ENCODE measurements around the gene MPP1.

Gene MPP1

DNA sequence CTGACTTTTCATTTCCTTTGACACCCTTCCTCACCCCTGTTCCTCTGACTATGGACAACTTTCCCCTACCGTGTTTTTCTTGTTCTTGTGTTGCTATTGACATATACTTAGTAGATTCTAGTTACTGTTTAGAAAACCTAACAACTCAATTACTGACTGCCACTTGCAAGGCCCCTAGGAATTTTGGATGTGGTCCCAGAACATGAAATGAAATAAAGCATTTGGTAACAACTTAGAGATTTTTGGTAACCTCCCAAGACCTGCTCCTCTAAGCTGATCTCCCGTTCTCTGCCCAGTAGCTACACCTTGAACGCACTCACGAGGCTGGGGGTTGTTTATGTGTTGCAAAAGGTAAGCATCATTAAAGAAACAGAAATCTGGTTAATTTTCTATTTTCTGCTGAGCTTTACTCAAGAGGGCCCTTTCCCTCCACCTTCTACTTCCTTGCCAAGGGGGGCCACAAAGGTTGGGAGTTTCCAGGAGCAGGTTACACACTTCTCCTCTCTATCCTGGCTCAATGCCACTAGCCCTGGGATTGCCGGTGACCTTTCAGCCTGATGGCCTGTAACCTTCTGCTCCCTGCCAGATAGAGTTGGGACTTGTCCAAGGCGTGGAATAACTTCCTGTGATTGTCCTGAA, 74.9 kb downstream of the MPP1 start:
- no peak for DNase-seq

GRCh38 chrX:154729439-154729838, 75.8 kb downstream of the MPP1 start:
- DNase-seq: no peak
